ENCODE data around the gene CXCL10.

- TF ChIP-seq CTCF (IDR thresholded peaks at IDR 0.05), result no peak
- no peak for TF ChIP-seq EP300 (IDR thresholded peaks at IDR 0.05)
These were observed 26.2 kb downstream of the CXCL10 start for GRCh38 chr4:75997081-75997480.
